Ramos (cell line): ENCODE measurements around the gene SKAP1.

ENCODE experiments used
- in situ Hi-C: fragments of 300-500 bp; cut with MboI; formaldehyde crosslinking; loops from one replicate; pipeline ENCODE4 v1.14.3; 2022; ENCODE audit warnings: low sequenced_read_pairs; ENCODE audit not compliant: unreplicated experiment

SKAP1 gene

DNA sequence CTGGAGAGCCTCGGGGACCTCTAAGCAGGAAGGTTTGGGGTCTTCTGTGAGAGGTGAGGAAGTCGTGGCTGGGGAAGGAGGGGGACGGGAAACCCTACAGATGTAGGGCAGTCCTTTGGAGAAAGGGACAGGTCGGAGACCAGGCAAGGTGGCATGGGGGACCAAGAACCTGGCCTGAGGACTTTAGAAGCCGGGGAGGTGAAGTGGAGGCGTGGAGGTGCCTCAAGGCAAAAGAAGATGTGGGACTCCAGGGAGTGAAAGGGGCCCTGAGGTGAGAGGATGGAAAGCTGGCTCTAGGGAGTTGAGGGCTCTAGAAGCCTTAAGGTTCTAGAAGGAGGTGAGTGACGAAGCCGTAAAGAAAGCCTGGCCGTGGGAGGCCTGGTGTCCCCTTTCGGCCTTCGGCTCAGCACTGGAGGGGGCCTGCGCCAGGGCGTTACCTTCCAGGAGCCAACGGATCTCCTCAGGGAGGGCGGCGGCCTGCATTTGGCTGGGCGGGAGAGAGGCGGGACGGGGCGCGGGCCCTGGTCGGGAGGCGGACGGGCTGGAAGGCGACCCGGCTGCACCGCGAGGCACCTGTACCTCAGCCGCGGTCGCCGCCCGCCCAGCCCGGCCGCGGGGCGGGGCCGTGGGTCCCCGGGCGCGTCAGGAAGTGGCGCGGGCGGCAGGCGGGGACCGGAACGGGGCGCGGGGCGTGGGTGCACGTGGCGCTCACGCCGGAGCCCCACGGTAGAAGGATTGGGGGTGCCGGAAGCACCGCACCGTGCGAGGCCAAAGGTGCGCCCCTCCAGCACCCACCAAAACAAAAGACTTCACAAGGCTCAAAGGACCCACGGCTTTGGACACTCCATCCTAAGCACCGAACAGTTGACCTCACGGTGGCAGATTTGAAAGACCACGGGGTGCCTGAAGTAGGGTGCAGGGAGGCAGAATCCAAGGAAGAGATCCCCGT lies at the start of gene SKAP1:
Gene SKAP1, minus strand, starts transcription at position 577 of the 949 bp plus-strand sequence.
- in situ Hi-C loops = no loop called here

DNA sequence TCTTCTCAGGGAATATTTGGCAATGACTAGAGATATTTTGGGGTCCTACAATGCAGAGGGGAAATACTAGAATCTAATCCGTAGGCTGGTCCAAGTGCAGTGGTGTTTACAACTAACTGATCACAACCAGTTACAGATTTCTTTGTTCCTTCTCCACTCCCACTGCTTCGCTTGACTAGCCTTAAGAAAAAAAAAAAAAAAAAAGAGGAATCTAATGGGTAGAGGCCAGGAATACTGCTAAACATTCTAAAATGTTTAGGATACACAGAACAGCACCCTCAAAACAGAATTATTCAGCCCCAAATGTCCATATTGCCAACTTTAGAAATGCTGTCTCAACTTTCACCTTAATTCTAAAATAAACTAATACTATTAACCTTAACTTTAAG lies 49.0 kb upstream of the SKAP1 start:
- in situ Hi-C loops = no loop called here

DNA sequence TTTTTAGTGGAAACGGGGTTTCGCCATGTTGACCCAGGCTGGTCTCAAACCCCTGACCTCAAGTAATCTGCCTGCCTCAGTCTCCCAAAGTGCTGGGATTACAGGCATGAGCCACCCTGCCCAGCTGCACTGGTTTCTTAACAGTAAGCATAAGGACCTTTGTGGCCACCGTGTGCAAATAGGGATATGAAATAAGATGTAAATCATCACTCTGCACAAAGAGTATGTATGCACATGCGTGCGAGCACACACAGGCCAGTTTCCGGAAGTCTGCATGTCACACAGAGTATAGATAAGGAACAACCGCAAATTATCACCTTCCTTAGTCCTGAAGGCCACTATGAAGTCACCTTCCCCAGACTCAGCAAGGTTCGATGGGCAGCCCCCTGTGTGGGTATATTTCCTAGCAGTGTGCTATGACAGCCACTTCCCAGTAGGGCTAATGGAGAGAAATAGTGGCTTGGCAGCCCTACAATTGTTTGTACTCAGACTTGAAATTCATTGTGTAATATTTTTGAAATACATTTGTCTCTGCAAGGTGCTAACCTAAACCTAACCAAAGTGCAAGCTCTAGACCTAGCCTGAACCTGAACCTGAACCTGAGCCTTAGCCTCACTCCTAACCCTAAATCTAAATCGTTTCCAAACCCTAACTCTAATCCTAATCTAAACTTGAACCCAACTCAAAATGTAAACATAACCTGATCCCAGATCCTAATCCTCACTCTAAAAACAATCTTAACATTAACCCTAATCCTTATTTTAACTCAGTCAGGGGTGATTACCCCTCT lies 48.4 kb upstream of the SKAP1 start:
- in situ Hi-C loops = no loop called here

DNA sequence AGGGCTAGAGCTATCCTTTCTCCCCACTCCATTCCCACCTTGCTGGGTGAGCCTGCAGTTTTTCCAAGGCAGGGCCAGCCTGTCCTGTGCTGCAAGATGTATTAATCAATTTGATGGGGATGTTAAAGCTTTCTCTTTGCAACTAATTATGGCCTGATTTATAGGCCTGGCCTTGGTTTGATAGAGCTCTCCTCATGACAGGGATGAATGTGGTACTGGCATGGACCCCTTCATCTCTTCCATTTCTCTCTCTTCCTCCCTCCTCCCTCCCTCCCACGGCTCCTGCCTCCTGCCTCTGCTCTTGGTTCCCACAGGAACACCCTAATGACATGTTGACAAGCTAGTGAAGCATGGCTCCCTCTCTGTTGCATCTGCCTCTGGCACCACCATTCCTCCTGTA lies 47.2 kb upstream of the SKAP1 start:
- in situ Hi-C loops = no loop called here

DNA sequence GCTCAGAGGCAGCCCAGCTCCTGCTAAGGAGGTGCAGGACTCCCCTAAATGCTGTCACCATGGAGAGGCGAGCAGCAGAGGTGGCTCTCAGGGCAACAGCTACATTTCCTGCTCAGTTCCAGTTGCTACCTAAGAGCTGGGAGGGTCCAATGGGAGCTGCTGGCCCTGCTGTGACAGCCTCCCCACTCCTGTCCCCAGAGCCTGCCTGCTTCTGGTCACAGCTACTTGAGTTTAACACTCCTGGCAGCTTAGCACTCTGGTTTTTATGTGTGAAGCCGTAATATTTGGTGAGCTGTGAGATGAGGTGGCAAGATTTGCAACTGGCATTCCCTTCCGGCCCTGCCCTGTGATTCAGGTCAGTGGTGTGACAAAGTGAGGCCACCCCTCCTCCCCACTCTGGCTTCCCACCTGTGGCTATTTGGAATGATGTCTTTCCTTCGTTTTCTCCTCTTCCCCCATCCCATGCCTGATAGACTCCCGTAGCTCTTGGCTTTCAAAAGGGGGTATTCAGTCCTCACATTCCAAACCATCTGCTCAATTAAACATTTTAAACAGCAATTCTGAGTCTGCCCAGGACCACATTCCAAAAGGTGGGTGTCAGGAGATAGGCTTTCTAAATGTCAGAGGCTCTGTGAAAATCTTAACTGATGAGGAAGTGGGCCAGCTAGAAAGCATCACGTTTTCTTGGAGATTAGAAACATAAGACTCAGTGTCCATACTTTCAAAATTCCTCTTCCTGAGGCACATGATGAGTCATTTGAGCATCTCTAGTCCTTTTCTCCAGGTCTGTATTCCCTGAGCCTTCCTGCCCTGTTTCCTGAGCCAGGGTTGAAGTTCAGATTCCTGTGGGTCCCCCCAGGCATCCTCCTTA lies 42.6 kb upstream of the SKAP1 start:
- in situ Hi-C loops = no loop called here

DNA sequence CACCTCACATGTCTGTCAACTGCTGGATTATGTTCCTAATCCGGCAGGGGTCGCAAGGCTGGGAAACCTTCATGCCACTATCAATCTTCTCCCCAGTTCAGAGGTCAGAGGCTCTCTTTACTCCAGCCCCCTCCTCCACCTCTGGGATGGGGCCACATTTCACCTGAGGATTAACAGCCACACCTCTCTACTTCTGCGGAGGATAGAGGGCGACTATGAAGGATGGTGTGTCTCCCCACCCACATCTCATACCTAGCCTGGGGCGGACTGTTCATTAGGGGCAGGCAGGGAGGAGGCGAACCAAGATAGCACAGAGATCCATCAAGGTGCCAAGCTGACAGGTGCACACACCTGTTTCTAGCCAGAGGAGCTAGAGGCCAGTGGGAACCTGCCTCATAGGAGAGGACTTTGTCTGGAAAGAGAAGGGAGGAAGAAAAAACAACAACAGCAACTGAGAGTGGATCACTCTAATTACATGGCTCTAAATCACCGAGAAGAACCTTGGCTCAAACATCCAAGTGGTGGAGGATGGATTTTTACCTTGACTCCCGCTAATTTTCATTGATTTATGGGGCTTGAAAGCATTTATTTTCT lies 41.9 kb upstream of the SKAP1 start:
- in situ Hi-C loops = no loop called here

DNA sequence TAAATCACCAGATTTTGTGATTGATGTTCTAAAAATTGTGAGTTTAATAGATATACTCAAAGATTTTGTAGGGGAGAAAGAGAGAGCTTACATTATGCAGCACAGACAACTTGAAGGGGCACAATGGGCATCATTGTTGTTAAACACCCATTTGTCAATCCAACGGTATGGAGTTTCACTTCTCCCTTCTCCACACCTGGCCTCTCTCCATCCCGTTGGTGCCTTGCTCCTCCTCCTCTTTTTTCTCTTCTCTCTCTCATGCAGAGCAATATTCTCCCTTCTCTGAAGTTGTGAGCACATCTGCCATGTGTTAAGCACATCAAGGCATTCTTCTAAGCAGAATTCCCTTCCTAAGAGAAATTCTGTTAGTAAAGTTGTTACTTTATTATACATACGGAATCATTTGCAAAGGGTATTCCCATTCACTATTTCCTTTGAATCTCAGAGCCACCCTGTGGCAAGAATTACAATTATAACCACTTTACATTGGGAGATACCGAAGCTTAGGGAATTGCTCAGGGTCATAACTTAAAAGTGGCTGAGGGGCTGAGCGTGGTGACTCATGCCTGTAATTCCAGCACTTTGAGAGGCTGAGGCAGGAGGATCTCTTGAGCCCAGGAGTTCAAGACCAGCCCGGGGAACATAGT lies 40.5 kb upstream of the SKAP1 start:
- in situ Hi-C loops = no loop called here

DNA sequence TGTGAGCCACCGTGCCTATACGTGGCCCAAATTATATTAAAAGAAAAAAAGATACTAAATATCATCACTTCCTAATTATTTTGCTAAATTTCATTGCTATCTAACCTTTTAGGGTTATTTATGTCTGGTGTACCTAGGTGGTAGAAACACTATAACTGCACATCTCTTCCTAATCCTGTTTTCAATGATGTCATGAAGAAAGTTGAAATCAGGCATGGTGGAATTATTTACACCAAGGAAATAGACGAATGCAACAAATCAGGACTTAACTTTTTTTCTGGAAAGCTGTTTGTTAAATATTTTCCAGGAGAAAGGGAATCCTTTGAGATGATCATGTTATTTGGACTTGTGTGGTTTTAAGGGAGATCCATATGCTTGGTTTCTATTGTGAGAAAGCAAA lies 39.2 kb upstream of the SKAP1 start:
- in situ Hi-C loops = no loop called here

DNA sequence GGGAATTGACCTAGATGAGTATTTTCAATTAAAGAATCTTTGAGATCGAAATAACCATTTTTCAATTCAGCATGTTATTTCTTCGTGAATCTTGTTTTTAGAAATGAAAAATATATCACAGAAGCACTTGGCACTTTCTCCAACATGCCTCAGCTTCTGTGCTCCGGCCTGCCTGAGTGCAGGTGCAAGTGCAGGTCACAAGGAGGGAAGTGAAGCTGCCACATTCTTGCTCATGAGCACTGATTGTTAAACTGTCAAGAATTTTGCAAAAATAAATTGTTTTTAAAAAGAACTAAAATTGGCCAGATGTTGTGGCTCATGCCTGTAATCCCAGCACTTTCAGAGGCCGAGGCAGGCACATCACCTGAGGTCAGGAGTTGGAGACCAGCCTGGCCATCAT lies 38.3 kb upstream of the SKAP1 start:
- in situ Hi-C loops = no loop called here

DNA sequence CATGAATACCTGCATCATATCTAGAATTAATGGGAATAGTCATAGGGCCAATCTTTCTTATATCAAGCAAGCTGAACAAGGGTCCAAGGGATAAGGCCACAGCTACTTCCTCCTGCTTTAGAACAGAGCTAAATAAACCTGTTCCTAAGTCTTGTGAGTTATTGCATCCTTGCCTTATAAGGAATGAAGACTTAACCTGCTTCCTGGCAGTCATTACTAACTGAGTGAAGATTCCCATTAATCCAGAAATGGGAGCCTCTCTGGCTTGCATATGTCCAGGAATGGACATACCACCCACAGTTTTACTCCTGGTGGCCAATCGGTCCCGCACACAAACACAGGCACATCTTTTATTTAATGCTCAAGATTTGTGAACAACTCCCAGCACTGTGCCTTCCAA lies 35.9 kb upstream of the SKAP1 start:
- in situ Hi-C loops = no loop called here

DNA sequence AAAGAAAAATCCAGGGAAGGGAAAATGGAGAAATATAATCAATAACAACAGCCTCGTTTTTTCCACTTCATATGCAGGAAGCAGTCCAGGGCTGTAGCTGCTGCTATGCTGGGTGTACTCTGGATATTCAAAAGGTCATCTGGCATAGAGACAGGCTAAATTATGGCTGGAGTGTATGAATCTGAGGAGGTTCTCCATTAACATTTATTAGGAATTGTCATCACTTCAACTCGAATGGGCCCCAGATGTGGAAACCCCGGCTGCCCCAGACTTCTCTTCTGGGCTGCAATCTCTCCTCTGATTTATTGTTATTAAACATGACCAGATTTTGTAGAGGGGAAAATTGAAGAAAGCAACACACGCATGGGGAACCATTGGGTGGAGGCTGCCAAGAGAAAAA lies 33.5 kb upstream of the SKAP1 start:
- in situ Hi-C loops = no loop called here

DNA sequence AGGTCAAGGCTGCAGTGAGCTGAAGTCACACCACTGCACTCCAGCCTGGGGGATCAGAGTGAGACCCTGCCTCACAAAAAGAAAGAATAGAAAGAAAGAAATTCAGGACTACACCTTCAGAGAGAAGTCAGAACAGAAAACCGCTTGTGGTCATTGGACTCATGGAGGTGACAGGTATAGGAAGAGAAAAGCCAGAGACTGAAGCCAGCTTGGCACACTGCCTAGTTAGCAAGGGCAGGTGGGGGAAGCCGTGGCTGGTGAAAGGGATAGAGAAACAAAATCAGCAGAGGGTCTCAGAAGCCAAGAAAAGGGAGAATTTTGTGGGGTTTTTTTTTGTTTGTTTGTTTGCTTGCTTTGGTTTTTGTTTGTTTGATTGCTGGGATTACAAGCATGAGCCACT lies 32.9 kb upstream of the SKAP1 start:
- in situ Hi-C loops = no loop called here

DNA sequence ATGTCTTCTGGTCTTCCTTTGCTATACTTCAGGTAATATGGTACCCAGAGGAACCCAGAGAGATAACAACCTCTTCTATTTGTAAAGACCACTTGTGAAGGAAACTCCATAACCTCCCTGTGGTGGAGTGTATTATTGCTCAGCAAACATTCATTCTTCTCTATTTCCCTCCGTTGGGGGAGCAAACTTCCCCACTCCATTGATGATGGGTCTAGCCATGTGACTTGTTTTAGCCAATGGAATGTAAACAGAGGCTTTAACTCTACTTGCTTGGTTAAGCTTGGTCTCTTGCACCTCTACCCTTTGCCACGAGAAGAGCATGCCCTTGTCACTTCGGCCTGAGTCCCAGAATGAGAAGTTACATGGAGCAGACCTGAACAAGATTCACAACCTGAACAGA lies 30.0 kb upstream of the SKAP1 start:
- in situ Hi-C loops = no loop called here

DNA sequence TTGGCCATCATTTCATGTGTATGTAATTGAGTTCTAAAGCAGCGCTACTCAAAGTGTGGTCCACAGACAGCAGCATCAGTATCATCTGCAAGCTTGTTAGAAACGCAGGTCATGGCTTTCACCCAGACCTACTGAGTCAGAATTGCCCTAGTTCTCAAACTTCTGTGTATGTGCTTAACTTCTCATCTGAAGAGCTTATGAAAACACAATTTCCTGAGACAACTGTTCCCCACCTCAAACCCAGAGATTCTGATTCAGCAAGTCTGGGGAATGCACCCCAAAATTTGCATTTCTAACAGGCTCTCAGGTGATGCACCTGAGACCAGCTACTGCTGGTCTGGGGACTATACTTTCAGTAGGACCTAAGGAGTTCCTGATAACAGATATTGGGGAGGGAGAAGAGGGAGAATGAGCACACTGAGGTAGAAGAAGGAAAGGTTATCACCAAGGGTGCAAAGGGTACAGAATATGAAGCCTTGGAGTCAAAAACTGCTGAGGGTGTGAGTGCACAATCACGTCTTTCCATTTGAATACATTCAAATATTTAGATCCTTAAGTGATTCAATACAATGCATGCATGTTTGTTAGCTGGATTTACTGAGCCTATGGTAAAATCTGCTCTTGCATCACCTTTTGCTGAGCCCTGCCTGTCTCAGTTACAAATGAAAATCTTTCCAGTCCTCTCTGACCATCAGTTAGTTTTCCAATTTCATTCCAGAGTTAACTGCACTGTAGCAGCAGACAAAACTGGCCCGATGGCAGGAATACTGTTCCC lies 29.2 kb upstream of the SKAP1 start:
- in situ Hi-C loops = no loop called here

DNA sequence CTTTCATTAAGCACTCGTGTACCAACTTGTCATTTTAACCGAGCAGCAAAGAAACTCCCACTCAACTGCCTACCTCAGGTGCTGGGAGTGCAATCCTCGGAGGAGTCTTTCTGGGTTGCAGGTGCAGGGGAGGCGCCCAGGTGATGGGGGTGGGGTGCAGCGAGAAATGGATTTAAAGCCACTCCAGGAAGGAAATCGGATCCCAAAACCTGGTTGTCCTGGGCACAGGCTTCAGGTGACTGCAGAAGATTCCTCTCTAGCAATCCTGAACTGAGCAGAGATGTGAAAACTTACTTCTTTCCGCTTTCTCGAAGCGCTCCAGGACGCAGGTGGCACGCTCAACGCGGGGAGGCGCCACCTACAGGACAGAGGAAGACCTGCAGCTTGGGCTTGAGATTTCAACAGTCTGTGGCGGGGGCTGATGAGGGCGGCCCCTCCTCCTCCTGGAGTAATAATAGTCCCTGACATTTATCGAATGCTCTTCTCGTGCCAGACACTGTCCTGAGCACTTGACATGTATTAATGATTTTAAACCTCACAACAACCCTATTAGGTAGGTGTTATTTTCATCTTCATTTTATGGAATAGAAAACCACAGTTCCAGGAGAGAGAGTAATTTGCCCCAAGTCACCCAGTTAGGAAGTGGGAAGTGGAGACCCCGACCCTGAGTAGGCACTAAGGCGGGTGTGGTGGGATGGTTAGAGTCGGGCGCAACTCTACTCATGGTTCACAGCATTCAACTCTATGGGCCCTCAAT lies 27.2 kb upstream of the SKAP1 start:
- in situ Hi-C loops = no loop called here

DNA sequence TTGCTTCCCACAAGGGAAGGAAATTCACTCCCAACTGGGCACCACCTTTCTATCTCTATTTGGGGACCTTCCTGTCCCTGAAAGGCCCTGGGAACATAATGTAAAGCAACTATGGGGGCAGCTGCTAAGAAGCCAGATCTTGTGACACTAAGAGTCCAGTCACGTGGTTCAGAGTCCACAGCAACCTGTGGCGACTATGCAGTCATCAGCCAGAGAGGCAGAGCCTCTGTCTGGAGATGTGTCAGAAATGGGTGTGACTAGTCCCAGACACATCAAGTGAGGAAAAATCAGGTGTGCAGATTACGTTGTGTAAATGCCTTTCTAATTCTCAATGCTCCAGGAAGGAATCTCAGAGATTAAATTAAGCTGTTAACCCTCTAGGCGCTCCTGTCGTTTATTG lies 26.6 kb upstream of the SKAP1 start:
- in situ Hi-C loops = no loop called here

DNA sequence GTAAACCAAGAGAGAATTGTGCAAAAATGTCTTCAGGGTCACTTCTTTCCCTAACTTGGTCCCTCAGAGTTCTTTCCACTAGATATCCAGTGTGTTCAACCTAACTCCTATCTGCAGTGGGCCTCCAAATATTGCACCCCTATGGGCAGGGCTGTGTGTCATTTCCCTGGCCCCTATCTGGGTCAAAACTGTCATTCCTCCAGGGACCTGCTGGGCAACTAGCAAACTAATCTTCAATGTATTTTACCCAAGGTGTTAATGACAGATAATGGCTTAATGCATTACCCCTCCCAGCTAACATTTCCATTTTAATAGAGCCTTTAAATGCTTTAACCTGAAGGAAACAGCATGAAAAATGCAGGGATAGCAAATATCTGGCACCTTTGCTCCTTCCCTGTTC lies 25.8 kb upstream of the SKAP1 start:
- in situ Hi-C loops = no loop called here

DNA sequence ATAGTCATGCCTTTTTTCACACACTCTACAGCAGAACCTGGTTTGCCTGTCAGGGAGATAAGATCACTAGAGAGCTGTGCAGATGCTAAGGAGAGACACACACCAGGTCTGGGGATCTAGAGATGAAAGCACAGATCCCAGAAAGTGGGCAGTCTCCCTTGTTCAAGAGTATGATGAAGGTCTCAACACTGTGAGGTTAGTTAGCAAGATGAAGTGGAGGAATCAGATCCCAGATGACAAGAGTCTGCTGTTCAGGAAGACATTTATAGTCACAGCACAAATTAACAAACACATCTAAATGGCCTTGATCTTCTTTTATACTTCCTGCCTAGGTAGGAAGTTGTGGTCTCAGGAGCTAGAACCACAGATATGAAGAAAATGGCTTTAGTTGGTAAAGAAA lies 23.4 kb upstream of the SKAP1 start:
- in situ Hi-C loops = no loop called here
